ENCODE measurements around the gene KBTBD12.

DNA sequence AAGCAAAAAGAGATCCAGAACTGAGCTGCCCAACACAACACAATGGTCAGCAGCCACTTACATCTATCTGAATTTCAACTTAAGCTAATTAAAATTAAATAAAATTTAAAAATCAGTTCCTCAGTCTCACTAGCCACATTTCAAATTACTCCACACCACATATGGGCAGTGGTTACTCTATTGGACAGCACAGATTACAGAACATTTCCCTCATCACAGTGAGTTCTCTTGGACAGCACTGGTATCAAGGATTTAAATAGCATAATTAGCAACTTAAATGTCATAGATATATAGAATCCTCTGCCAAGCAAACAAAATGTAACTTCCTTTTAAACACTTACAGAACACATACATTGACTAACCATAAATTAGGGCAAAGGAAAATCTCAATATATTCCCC lies 64.4 kb downstream of the KBTBD12 start:
- TF ChIP-seq SP1 (IDR thresholded peaks at IDR 0.05) (no peak), ZNF384 (IDR thresholded peaks at IDR 0.05) (no peak), SUZ12 (IDR thresholded peaks at IDR 0.05) (no peak), FOXM1 (IDR thresholded peaks at IDR 0.05; ENCODE audit: borderline replicate concordance) (no peak), FOXK2 (IDR thresholded peaks at IDR 0.05) (no peak), BHLHE40 (IDR thresholded peaks at IDR 0.05; ENCODE audit: borderline replicate concordance) (no peak), TARDBP (IDR thresholded peaks at IDR 0.05) (no peak), ELF4 (IDR thresholded peaks at IDR 0.05) (no peak), HDGF (IDR thresholded peaks at IDR 0.05; ENCODE audit: borderline replicate concordance) (no peak), FOXA1 (IDR thresholded peaks at IDR 0.05) (no peak), NFRKB (IDR thresholded peaks at IDR 0.05) (no peak), L3MBTL2 (conservative IDR thresholded peaks at IDR 0.05) (no peak)
- TF ChIP-seq, protein P1, sequence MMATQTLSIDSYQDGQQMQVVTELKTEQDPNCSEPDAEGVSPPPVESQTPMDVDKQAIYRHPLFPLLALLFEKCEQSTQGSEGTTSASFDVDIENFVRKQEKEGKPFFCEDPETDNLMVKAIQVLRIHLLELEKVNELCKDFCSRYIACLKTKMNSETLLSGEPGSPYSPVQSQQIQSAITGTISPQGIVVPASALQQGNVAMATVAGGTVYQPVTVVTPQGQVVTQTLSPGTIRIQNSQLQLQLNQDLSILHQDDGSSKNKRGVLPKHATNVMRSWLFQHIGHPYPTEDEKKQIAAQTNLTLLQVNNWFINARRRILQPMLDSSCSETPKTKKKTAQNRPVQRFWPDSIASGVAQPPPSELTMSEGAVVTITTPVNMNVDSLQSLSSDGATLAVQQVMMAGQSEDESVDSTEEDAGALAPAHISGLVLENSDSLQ (IDR thresholded peaks at IDR 0.05) = no peak
